Measurements from ENCODE around the gene LEKR1.
A peak's percentile ranks its signal among the peaks of the same experiment; 100 is the strongest.

The LEKR1 gene

DNA sequence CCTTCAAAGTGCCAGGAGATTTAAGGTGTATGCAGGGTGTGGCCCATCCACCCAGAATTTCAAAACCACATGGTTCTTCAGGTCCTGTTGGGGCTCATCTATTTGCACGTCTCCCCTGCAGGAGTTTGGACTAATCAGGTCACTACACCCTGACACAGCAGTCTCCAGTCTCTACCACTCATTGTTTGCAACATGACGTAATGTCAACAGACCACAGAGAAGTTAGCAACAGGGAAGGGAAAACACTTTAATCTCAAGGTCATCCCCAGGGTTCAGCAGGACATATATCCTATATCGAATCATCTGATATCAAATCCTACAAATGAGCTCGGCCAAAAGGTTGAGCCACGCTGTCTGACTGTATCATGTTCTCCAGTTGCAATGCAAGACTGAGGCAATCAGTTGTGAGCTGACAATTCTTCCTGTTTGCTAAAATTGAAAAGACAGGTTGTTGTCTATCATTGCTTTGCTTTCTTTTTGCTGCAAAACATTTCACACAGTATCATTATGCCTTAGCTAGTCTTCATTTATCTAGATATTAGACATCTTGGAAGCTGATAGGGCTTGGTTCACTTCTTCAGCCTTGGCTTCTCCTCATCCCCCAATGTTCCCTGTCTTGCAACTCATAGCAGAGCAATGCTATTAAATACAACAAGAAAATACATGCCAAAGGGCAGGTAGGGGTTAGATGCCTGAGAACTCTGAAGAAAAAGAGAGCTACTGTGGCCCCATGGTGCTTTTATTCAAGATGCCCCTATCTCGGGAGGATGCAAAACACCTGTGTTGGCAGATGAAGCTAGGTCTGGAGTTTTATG is 13.4 kb upstream of the LEKR1 start:
- Histone ChIP-seq H3K36me3 (ENCODE audit: low read depth) (no peaks in the 10 kb centered on the region), H3K27me3 (ENCODE audit: insufficient read depth, poor library complexity, severe bottlenecking) (no peaks in the 10 kb centered on the region), H3K4me3 (ENCODE audit: severe bottlenecking) (no peak overlapping the region), H3K9me3 (ENCODE audit: severe bottlenecking) (no peaks in the 10 kb centered on the region), H3K27ac (ENCODE audit: poor library complexity, severe bottlenecking) (peak overlapping the region; percentile 99), H3K4me1 (ENCODE audit: insufficient read depth, poor library complexity, severe bottlenecking) (peaks cover 67% of the 10 kb centered on the region)
- TF ChIP-seq, protein P1, sequence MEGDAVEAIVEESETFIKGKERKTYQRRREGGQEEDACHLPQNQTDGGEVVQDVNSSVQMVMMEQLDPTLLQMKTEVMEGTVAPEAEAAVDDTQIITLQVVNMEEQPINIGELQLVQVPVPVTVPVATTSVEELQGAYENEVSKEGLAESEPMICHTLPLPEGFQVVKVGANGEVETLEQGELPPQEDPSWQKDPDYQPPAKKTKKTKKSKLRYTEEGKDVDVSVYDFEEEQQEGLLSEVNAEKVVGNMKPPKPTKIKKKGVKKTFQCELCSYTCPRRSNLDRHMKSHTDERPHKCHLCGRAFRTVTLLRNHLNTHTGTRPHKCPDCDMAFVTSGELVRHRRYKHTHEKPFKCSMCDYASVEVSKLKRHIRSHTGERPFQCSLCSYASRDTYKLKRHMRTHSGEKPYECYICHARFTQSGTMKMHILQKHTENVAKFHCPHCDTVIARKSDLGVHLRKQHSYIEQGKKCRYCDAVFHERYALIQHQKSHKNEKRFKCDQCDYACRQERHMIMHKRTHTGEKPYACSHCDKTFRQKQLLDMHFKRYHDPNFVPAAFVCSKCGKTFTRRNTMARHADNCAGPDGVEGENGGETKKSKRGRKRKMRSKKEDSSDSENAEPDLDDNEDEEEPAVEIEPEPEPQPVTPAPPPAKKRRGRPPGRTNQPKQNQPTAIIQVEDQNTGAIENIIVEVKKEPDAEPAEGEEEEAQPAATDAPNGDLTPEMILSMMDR (IDR thresholded peaks at IDR 0.05; ENCODE audit: poor library complexity, severe bottlenecking), result no peak
- DNase-seq (ENCODE audit: low spot score) (no peak), ATAC-seq (ENCODE audit: low read depth) (peak; percentile 56)

GRCh38 chr3:156814295-156814694 is 11.9 kb upstream of the LEKR1 start:
- Histone ChIP-seq H3K4me3 (ENCODE audit: severe bottlenecking) (no peak overlapping the region), H3K27me3 (ENCODE audit: insufficient read depth, poor library complexity, severe bottlenecking) (no peaks in the 10 kb centered on the region), H3K9me3 (ENCODE audit: severe bottlenecking) (no peaks in the 10 kb centered on the region), H3K4me1 (ENCODE audit: insufficient read depth, poor library complexity, severe bottlenecking) (peaks cover 71% of the 10 kb centered on the region), H3K36me3 (ENCODE audit: low read depth) (no peaks in the 10 kb centered on the region), H3K27ac (ENCODE audit: poor library complexity, severe bottlenecking) (peak overlapping the region; percentile 99)
- 0 out of 3 replicates have a peak, but pooled peaks have one; percentile 8 for ATAC-seq (ENCODE audit: low read depth)
- DNase-seq (ENCODE audit: low spot score), result no peak
- TF ChIP-seq, protein P1 (IDR thresholded peaks at IDR 0.05; ENCODE audit: poor library complexity, severe bottlenecking), result no peak

- peaks cover 72% of the 10 kb centered on the region for H3K4me1 ChIP-seq (ENCODE audit: insufficient read depth, poor library complexity, severe bottlenecking)
- TF ChIP-seq, protein P1 (IDR thresholded peaks at IDR 0.05; ENCODE audit: poor library complexity, severe bottlenecking), result no peak
- no peaks in the 10 kb centered on the region for H3K27me3 ChIP-seq (ENCODE audit: insufficient read depth, poor library complexity, severe bottlenecking)
- no peak for ATAC-seq (ENCODE audit: low read depth)
- no peak for DNase-seq (ENCODE audit: low spot score)
- H3K36me3 ChIP-seq (ENCODE audit: low read depth), result no peaks in the 10 kb centered on the region
- peak overlapping the region; percentile 99 for H3K27ac ChIP-seq (ENCODE audit: poor library complexity, severe bottlenecking)
- H3K4me3 ChIP-seq (ENCODE audit: severe bottlenecking), result peak overlapping the region; percentile 15
- no peaks in the 10 kb centered on the region for H3K9me3 ChIP-seq (ENCODE audit: severe bottlenecking)
These were observed 9.9 kb upstream of the LEKR1 start for GRCh38 chr3:156816091-156816793.

- Histone ChIP-seq H3K36me3 (ENCODE audit: low read depth) (no peaks in the 10 kb centered on the region), H3K9me3 (ENCODE audit: severe bottlenecking) (no peaks in the 10 kb centered on the region), H3K4me3 (ENCODE audit: severe bottlenecking) (peak overlapping the region; percentile 15), H3K4me1 (ENCODE audit: insufficient read depth, poor library complexity, severe bottlenecking) (peaks cover 67% of the 10 kb centered on the region), H3K27me3 (ENCODE audit: insufficient read depth, poor library complexity, severe bottlenecking) (no peaks in the 10 kb centered on the region), H3K27ac (ENCODE audit: poor library complexity, severe bottlenecking) (peak overlapping the region; percentile 99)
- DNase-seq (ENCODE audit: low spot score) (peak; percentile 83), ATAC-seq (ENCODE audit: low read depth) (peak; percentile 45)
- TF ChIP-seq, protein P1 (IDR thresholded peaks at IDR 0.05; ENCODE audit: poor library complexity, severe bottlenecking), result peak; percentile 24
These were observed 9.1 kb upstream of the LEKR1 start for GRCh38 chr3:156816794-156817645.

Measured in RWPE2 (cell line).